WTC11 (cell line): ENCODE measurements around the gene PPM1E. TPM values are rescaled to one million over a fixed set of nuclear protein-coding genes. Genes with fewer than 3 reads are reported as not detected.
A peak's percentile ranks its signal among the peaks of the same experiment; 100 is the strongest.

Experiments
- ATAC-seq: fragments of 200-7000 bp; cut with Tn5 transposase; 2 replicates; pipeline ENCODE4 v1.10.0; 2021; ENCODE audit warnings: mild to moderate bottlenecking, moderate library complexity
- CTCF ChIA-PET: fragments of 300-600 bp; sonication (Branson Sonifier 250); formaldehyde crosslinking; loops from one replicate; lab custom pipeline; 2021; ENCODE audit warnings: antibody characterized with exemption; lab: Charles Lee
- POLR2A ChIA-PET: fragments of 350-600 bp; sonication (Branson Sonifier 250); formaldehyde crosslinking; loops from one replicate; lab custom pipeline; 2021; ENCODE audit warnings: antibody characterized with exemption; lab: Charles Lee
- DNase-seq: peaks from one replicate; pipeline ENCODE4 v3.0.0; 2021; ENCODE audit warnings: low spot score
- H3K27ac Mint-ChIP-seq: 2 replicates; pipeline ENCODE4 v1.8.0; 2021; ENCODE audit warnings: mixed read lengths
- H3K27me3 Mint-ChIP-seq: 2 replicates; pipeline ENCODE4 v1.8.0; 2021; ENCODE audit warnings: low read depth, mild to moderate bottlenecking, moderate library complexity, mixed read lengths
- H3K36me3 Mint-ChIP-seq: 2 replicates; pipeline ENCODE4 v1.8.0; 2021; ENCODE audit warnings: mixed read lengths
- H3K4me1 Mint-ChIP-seq: 2 replicates; pipeline ENCODE4 v1.8.0; 2022; ENCODE audit warnings: mixed read lengths
- H3K4me3 Mint-ChIP-seq: 2 replicates; pipeline ENCODE4 v1.8.0; 2021; ENCODE audit warnings: mild to moderate bottlenecking, moderate library complexity, mixed read lengths
- H3K9me3 Mint-ChIP-seq: 2 replicates; pipeline ENCODE4 v1.8.0; 2021; ENCODE audit warnings: mixed read lengths
- CBFB ChIP-seq: sonication (generic); formaldehyde crosslinking; IDR thresholded peaks from 2 replicates; pipeline ENCODE4 v1.8.1; 2022; ENCODE audit warnings: mild to moderate bottlenecking, low read depth, missing genetic modification reagents
- GTF2I ChIP-seq: fragments of 250-450 bp; sonication (Bioruptor Pico); conservative IDR thresholded peaks from 2 replicates; pipeline ENCODE4 v1.4.0; 2021; ENCODE audit warnings: mild to moderate bottlenecking
- HMGA2 ChIP-seq: fragments of 250-450 bp; sonication (Bioruptor Pico); IDR thresholded peaks from 2 replicates; pipeline ENCODE4 v1.4.0; 2021; ENCODE audit warnings: mild to moderate bottlenecking, moderate library complexity
- KAT7 ChIP-seq: sonication (generic); formaldehyde crosslinking; IDR thresholded peaks from 2 replicates; pipeline ENCODE4 v1.8.1; 2023; ENCODE audit warnings: missing genetic modification reagents, mild to moderate bottlenecking, borderline replicate concordance
- NFE2L1 ChIP-seq: sonication (generic); formaldehyde crosslinking; IDR thresholded peaks from 2 replicates; pipeline ENCODE4 v1.8.1; 2023; ENCODE audit warnings: missing genetic modification reagents
- NFYB ChIP-seq: sonication (generic); formaldehyde crosslinking; conservative IDR thresholded peaks from 2 replicates; pipeline ENCODE4 v1.8.0; 2022; ENCODE audit warnings: low read depth, missing genetic modification reagents
- NR1H2 ChIP-seq: sonication (generic); formaldehyde crosslinking; IDR thresholded peaks from 2 replicates; pipeline ENCODE4 v1.9.0; 2021; ENCODE audit warnings: mild to moderate bottlenecking, moderate library complexity, missing genetic modification reagents
- NR2C2 ChIP-seq: sonication (generic); formaldehyde crosslinking; IDR thresholded peaks from 2 replicates; pipeline ENCODE4 v1.8.0; 2022; ENCODE audit warnings: mild to moderate bottlenecking, missing genetic modification reagents
- TEAD4 ChIP-seq: sonication (generic); formaldehyde crosslinking; IDR thresholded peaks from 2 replicates; pipeline ENCODE4 v1.8.0; 2022; ENCODE audit warnings: mild to moderate bottlenecking, missing genetic modification reagents
- total RNA-seq: library from RNA; stranded (reverse); gene quantifications from 3 replicates; pipeline ENCODE4 v1.2.3, GENCODE V29; 2021
- TF ChIP-seq, protein P1 (sequence below): sonication (generic); formaldehyde crosslinking; IDR thresholded peaks from 2 replicates; pipeline ENCODE4 v1.8.0; 2023; ENCODE audit warnings: mild to moderate bottlenecking, missing genetic modification reagents
- TF ChIP-seq, protein P2 (sequence below): fragments of 250-450 bp; sonication (Bioruptor Pico); conservative IDR thresholded peaks from 2 replicates; pipeline ENCODE4 v1.9.0; 2021; ENCODE audit warnings: mild to moderate bottlenecking
- TF ChIP-seq, protein P3 (sequence below): sonication (generic); formaldehyde crosslinking; IDR thresholded peaks from 2 replicates; pipeline ENCODE4 v1.8.0; 2022; ENCODE audit warnings: mild to moderate bottlenecking, missing genetic modification reagents
- TF ChIP-seq, protein P4 (sequence below): fragments of 250-450 bp; sonication (Bioruptor Pico); IDR thresholded peaks from 2 replicates; pipeline ENCODE4 v1.9.0; 2021; ENCODE audit warnings: mild to moderate bottlenecking, borderline replicate concordance
- TF ChIP-seq, protein P5 (sequence below): sonication (generic); formaldehyde crosslinking; IDR thresholded peaks from 2 replicates; pipeline ENCODE4 v1.8.1; 2022; ENCODE audit warnings: missing genetic modification reagents, borderline replicate concordance
- TF ChIP-seq, protein P6 (sequence below): sonication (generic); formaldehyde crosslinking; IDR thresholded peaks from 2 replicates; pipeline ENCODE4 v1.8.0; 2022; ENCODE audit warnings: mild to moderate bottlenecking, missing genetic modification reagents

The PPM1E gene
- total RNA-seq, 1 experiment from 2014 or later: 8.1 TPM

DNA sequence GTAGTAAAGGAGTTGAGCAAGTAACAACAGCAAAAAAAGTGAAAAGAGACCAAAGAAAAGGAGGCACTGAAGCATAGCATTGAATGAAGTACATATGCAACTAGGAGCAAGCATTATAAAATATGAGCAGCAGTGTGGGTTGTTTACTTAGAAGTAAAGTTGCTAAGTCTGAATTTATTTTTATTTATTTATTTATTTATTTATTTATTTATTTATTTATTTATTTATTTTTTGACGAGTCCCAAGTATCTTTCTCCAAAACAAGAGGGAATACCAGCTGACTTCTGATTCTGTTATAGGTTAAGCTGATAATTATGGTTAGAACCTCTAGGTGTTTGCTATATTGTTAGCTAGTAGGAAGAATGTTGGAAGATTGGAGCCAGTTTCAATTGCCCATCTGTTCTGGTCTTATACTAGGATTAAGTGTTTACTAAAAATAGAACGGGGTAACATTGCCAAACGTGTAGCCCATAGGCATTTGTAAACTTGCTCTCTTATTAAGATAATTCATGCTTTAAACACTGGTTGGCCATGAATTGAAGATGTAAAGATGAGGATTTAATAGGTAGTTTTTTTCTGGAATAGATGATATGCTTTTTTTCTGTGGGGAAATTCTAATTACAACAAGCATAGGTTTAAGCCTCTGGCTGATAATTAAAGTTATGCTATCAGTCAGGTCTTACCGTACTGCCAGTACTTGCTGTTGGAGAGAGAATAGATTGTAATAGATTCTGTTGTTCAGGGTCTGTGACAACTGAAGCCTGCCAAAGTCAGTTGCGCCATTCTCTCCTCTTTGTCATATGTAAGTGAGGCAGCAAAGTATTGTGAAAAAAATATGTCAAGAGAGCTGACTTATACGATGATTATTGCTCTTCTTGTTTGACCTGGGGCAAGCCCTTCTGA lies 66.7 kb downstream of the PPM1E start:
- Mint-ChIP-seq H3K36me3 (no peaks in the 10 kb centered on the region), H3K9me3 (no peaks in the 10 kb centered on the region), H3K4me1 (no peaks in the 10 kb centered on the region), H3K27me3 (no peaks in the 10 kb centered on the region), H3K27ac (no peak overlapping the region), H3K4me3 (no peak overlapping the region)
- ATAC-seq (no peak), DNase-seq (no peak)
- TF ChIP-seq, protein P1, sequence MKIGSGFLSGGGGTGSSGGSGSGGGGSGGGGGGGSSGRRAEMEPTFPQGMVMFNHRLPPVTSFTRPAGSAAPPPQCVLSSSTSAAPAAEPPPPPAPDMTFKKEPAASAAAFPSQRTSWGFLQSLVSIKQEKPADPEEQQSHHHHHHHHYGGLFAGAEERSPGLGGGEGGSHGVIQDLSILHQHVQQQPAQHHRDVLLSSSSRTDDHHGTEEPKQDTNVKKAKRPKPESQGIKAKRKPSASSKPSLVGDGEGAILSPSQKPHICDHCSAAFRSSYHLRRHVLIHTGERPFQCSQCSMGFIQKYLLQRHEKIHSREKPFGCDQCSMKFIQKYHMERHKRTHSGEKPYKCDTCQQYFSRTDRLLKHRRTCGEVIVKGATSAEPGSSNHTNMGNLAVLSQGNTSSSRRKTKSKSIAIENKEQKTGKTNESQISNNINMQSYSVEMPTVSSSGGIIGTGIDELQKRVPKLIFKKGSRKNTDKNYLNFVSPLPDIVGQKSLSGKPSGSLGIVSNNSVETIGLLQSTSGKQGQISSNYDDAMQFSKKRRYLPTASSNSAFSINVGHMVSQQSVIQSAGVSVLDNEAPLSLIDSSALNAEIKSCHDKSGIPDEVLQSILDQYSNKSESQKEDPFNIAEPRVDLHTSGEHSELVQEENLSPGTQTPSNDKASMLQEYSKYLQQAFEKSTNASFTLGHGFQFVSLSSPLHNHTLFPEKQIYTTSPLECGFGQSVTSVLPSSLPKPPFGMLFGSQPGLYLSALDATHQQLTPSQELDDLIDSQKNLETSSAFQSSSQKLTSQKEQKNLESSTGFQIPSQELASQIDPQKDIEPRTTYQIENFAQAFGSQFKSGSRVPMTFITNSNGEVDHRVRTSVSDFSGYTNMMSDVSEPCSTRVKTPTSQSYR (CRISPR knock-in tag): no peak
- peak; percentile 49; the same call in 1 of the 2 replicates for TF ChIP-seq HMGA2 (CRISPR knock-in tag)
- ChIA-PET CTCF (interaction anchor here (0.5 kb wide), 1 partner anchor 1028 kb away, joined by 5 read pairs; no protein-coding TSS in a partner anchor), POLR2A (interaction anchor here (0.6 kb wide), 1 partner anchor 137 kb away, joined by 4 read pairs; no protein-coding TSS in a partner anchor)

DNA sequence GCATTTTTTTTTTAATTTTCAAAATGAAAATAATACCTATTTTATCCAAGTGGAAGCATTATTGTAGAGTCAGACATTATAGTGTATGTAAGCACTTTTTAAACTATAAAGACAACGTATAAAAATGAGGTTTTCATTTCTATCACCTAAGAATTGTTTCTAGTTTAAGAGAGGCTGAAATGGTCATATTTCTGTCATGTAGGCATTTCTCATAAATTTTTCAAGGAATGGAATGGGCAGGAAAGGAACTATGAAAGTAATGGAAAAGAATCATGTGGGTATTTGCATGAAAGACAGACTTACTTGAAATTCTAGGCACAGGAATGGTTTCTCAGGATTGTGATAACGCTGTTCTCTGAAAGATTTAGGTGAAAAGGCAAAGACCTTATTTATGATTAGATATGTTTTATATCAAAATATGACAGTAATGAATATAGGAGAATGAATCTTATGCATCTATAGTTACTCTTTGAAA lies 67.4 kb downstream of the PPM1E start:
- no peaks in the 10 kb centered on the region for H3K9me3 Mint-ChIP-seq
- POLR2A ChIA-PET: no interaction called here
- ATAC-seq (no peak), DNase-seq (no peak)
- H3K27ac Mint-ChIP-seq: no peak overlapping the region
- no peak overlapping the region for H3K4me3 Mint-ChIP-seq
- CTCF ChIA-PET: no interaction called here
- TF ChIP-seq, protein P2, sequence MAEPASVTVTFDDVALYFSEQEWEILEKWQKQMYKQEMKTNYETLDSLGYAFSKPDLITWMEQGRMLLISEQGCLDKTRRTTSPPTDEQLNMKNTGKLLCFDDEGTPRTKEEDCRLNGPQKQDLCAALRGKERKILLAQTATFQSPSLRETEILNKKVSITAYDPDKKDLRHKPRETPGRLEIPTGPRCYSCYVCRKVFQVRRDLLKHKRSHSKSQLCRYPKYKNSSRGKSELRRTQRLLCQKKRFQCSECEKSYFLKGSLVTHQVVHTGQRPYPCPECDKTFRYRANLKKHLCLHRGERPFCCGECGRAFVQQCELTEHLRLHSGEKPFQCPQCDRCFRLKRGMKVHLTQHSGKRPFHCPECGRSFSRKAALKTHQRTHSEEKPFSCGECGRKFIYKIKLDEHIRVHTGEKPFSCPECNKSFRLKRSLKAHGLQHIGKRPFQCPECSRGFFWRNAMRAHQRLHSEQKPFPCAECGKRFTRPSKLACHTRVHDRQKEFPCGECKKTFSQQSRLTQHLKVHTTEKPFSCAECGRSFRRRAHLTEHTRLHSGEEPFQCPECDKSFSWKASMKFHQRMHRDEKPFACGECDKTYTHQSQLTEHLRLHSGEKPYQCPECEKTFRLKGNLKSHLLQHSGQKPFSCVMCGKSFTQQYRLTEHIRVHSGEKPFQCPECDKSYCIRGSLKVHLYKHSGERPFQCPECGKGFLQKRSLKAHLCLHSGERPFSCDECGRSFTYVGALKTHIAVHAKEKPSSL: no peak
- TF ChIP-seq GTF2I (CRISPR knock-in tag) (no peak), KAT7 (CRISPR knock-in tag) (no peak), CBFB (CRISPR knock-in tag) (no peak), NFYB (no peak), NR1H2 (no peak), TEAD4 (CRISPR knock-in tag) (no peak), NR2C2 (CRISPR knock-in tag) (no peak), NFE2L1 (CRISPR knock-in tag) (no peak)
- TF ChIP-seq, protein P3, sequence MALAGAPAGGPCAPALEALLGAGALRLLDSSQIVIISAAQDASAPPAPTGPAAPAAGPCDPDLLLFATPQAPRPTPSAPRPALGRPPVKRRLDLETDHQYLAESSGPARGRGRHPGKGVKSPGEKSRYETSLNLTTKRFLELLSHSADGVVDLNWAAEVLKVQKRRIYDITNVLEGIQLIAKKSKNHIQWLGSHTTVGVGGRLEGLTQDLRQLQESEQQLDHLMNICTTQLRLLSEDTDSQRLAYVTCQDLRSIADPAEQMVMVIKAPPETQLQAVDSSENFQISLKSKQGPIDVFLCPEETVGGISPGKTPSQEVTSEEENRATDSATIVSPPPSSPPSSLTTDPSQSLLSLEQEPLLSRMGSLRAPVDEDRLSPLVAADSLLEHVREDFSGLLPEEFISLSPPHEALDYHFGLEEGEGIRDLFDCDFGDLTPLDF: no peak
- TF ChIP-seq, protein P4, sequence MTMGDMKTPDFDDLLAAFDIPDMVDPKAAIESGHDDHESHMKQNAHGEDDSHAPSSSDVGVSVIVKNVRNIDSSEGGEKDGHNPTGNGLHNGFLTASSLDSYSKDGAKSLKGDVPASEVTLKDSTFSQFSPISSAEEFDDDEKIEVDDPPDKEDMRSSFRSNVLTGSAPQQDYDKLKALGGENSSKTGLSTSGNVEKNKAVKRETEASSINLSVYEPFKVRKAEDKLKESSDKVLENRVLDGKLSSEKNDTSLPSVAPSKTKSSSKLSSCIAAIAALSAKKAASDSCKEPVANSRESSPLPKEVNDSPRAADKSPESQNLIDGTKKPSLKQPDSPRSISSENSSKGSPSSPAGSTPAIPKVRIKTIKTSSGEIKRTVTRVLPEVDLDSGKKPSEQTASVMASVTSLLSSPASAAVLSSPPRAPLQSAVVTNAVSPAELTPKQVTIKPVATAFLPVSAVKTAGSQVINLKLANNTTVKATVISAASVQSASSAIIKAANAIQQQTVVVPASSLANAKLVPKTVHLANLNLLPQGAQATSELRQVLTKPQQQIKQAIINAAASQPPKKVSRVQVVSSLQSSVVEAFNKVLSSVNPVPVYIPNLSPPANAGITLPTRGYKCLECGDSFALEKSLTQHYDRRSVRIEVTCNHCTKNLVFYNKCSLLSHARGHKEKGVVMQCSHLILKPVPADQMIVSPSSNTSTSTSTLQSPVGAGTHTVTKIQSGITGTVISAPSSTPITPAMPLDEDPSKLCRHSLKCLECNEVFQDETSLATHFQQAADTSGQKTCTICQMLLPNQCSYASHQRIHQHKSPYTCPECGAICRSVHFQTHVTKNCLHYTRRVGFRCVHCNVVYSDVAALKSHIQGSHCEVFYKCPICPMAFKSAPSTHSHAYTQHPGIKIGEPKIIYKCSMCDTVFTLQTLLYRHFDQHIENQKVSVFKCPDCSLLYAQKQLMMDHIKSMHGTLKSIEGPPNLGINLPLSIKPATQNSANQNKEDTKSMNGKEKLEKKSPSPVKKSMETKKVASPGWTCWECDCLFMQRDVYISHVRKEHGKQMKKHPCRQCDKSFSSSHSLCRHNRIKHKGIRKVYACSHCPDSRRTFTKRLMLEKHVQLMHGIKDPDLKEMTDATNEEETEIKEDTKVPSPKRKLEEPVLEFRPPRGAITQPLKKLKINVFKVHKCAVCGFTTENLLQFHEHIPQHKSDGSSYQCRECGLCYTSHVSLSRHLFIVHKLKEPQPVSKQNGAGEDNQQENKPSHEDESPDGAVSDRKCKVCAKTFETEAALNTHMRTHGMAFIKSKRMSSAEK (CRISPR knock-in tag): no peak
- TF ChIP-seq, protein P5, sequence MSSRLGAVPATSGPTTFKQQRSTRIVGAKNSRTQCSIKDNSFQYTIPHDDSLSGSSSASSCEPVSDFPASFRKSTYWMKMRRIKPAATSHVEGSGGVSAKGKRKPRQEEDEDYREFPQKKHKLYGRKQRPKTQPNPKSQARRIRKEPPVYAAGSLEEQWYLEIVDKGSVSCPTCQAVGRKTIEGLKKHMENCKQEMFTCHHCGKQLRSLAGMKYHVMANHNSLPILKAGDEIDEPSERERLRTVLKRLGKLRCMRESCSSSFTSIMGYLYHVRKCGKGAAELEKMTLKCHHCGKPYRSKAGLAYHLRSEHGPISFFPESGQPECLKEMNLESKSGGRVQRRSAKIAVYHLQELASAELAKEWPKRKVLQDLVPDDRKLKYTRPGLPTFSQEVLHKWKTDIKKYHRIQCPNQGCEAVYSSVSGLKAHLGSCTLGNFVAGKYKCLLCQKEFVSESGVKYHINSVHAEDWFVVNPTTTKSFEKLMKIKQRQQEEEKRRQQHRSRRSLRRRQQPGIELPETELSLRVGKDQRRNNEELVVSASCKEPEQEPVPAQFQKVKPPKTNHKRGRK (CRISPR knock-in tag): no peak
- TF ChIP-seq, protein P6, sequence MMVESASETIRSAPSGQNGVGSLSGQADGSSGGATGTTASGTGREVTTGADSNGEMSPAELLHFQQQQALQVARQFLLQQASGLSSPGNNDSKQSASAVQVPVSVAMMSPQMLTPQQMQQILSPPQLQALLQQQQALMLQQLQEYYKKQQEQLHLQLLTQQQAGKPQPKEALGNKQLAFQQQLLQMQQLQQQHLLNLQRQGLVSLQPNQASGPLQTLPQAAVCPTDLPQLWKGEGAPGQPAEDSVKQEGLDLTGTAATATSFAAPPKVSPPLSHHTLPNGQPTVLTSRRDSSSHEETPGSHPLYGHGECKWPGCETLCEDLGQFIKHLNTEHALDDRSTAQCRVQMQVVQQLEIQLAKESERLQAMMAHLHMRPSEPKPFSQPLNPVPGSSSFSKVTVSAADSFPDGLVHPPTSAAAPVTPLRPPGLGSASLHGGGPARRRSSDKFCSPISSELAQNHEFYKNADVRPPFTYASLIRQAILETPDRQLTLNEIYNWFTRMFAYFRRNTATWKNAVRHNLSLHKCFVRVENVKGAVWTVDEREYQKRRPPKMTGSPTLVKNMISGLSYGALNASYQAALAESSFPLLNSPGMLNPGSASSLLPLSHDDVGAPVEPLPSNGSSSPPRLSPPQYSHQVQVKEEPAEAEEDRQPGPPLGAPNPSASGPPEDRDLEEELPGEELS (CRISPR knock-in tag): no peak
- H3K36me3 Mint-ChIP-seq: no peaks in the 10 kb centered on the region
- no peaks in the 10 kb centered on the region for H3K27me3 Mint-ChIP-seq
- no peaks in the 10 kb centered on the region for H3K4me1 Mint-ChIP-seq
